ENCODE measurements around the gene GADD45GIP1. TPM values are rescaled to one million over a fixed set of nuclear protein-coding genes. Genes with fewer than 3 reads are reported as not detected.

The GADD45GIP1 gene
- total RNA-seq, 1 donor from 2014 or later = 18.8 TPM

DNA sequence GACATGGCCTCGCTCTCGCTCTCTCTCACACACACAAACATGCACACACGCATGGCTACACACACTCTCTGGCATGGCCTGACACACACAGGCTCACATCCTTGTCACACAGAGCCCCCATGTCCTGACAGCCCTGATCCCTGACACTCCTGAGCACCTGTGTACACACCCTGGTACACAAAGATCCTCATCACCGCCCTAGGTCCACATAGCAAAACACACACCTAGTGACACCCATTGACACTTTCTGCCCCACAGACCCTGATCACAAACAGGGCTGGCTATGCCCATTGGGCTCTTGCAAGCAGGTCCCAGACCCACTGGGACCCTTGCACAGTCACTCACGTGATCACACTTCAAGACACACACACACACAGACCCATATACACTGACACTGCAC is 34.3 kb upstream of the GADD45GIP1 start:
- Mint-ChIP-seq H3K4me1 (peaks cover 7% of the 10 kb centered on the region), H3K36me3 (no peaks in the 10 kb centered on the region), H3K9me3 (no peaks in the 10 kb centered on the region), H3K27ac (no peak overlapping the region), H3K27me3 (ENCODE audit: low read depth) (peaks cover 63% of the 10 kb centered on the region), H3K4me3 (no peak overlapping the region)
- TF ChIP-seq, protein P1, sequence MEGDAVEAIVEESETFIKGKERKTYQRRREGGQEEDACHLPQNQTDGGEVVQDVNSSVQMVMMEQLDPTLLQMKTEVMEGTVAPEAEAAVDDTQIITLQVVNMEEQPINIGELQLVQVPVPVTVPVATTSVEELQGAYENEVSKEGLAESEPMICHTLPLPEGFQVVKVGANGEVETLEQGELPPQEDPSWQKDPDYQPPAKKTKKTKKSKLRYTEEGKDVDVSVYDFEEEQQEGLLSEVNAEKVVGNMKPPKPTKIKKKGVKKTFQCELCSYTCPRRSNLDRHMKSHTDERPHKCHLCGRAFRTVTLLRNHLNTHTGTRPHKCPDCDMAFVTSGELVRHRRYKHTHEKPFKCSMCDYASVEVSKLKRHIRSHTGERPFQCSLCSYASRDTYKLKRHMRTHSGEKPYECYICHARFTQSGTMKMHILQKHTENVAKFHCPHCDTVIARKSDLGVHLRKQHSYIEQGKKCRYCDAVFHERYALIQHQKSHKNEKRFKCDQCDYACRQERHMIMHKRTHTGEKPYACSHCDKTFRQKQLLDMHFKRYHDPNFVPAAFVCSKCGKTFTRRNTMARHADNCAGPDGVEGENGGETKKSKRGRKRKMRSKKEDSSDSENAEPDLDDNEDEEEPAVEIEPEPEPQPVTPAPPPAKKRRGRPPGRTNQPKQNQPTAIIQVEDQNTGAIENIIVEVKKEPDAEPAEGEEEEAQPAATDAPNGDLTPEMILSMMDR (IDR thresholded peaks at IDR 0.05; ENCODE audit: unreplicated experiment) = no peak
- no peak for DNase-seq (ENCODE audit: low spot score in 2 of 2, unreplicated experiment in 2 of 2)

DNA sequence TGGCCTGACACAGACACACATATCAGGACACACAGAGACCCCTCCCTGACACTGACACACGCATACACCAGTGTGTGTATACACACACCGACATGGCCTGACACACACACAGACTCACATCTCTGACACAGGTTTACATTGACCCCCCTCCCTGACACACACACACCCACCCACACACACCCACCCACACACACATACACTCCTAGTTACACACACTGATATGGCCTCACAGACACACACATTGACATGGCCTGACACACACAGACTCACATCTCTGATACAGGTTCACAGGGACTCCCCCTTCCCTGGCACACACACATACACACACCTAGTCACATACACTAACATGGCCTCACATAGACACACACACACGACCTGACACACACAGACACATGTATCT is 33.8 kb upstream of the GADD45GIP1 start:
- TF ChIP-seq, protein P1 (IDR thresholded peaks at IDR 0.05; ENCODE audit: unreplicated experiment) = no peak
- Mint-ChIP-seq H3K27ac (peak overlapping the region; percentile 27), H3K27me3 (ENCODE audit: low read depth) (peaks cover 61% of the 10 kb centered on the region)

DNA sequence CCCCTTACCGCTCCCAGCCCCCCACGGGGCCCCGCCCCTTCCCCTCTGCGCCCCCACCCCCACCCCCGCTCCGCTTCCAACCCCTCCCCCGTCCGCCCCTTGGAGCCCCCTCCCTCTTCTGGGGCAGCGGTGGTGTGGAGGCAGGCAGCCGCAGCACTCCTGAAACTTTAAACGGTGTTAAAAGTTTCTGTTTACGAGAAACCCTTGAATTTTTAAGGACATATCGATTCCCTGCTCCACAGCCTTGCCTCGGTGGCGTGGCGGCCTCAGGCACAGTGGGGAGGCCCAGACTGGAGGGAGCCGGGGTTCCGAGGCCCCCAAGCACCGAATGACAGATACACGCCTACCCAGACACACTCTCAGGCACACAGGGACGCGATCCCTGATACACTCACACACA is 33.4 kb upstream of the GADD45GIP1 start:
- no peaks in the 10 kb centered on the region for H3K36me3 Mint-ChIP-seq
- no peak overlapping the region for H3K4me3 Mint-ChIP-seq
- no peak for DNase-seq (ENCODE audit: low spot score in 2 of 2, unreplicated experiment in 2 of 2)
- H3K27ac Mint-ChIP-seq = peak overlapping the region; percentile 27
- H3K9me3 Mint-ChIP-seq = no peaks in the 10 kb centered on the region
- peaks cover 65% of the 10 kb centered on the region for H3K27me3 Mint-ChIP-seq (ENCODE audit: low read depth)
- H3K4me1 Mint-ChIP-seq = peaks cover 6% of the 10 kb centered on the region
- TF ChIP-seq, protein P1 (IDR thresholded peaks at IDR 0.05; ENCODE audit: unreplicated experiment) = no peak

More for the DNA sequence above, 33.8 kb upstream of the GADD45GIP1 start:
- Mint-ChIP-seq H3K4me3 (no peak overlapping the region), H3K4me1 (peaks cover 6% of the 10 kb centered on the region), H3K9me3 (no peaks in the 10 kb centered on the region), H3K36me3 (no peaks in the 10 kb centered on the region)
- no peak for DNase-seq (ENCODE audit: low spot score in 2 of 2, unreplicated experiment in 2 of 2)

DNA sequence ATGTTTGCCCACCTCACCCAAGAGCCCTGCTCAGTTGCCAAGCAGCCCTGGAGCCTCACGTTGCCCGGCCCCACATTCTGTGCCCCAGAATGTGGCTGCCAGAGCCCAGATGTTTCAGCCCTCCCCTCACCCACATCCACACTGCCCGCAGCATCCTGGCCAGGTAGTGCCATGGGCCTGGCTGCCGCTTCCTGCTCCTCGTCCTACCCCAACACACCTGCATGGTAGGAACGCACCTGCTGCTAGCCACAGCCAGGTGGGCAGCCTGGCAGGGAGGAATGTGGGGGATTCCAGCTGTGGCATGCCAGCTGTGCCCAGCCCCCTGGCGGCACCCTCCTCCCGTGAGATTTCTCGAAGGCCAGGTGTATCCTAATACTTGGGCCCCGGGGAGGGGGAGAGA is 30.8 kb upstream of the GADD45GIP1 start:
- Mint-ChIP-seq H3K9me3 (no peaks in the 10 kb centered on the region), H3K27me3 (ENCODE audit: low read depth) (peaks cover 49% of the 10 kb centered on the region), H3K4me1 (no peaks in the 10 kb centered on the region)

DNA sequence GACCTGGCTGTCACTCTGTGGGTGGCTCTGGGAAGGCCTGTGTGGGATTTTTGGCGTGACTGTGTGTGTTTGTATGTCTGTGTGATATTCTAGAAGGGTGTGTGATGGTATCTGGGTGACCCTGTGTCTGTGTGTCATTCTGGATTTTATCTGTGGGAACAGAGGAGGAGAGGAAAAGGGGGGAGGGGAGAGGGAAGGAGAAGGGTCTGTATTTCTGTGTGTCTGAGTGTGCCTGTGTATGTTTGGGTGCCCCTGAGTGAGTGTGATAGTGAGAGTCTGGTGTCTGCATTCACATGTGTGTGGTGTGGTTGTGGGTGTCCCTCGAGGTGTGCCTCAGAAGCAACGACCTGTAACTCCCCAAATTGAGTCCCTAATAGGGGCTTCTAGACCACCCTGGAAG is 30.2 kb upstream of the GADD45GIP1 start:
- DNase-seq (ENCODE audit: low spot score in 2 of 2, unreplicated experiment in 2 of 2) = no peak
- Mint-ChIP-seq H3K27ac (no peak overlapping the region), H3K4me3 (no peak overlapping the region), H3K4me1 (no peaks in the 10 kb centered on the region), H3K27me3 (ENCODE audit: low read depth) (peaks cover 45% of the 10 kb centered on the region), H3K36me3 (no peaks in the 10 kb centered on the region), H3K9me3 (no peaks in the 10 kb centered on the region)
- TF ChIP-seq, protein P1 (IDR thresholded peaks at IDR 0.05; ENCODE audit: unreplicated experiment) = no peak

More for the DNA sequence above, 30.8 kb upstream of the GADD45GIP1 start:
- TF ChIP-seq, protein P1 (IDR thresholded peaks at IDR 0.05; ENCODE audit: unreplicated experiment) = no peak
- H3K4me3 Mint-ChIP-seq = no peak overlapping the region
- H3K36me3 Mint-ChIP-seq = no peaks in the 10 kb centered on the region
- no peak for DNase-seq (ENCODE audit: low spot score in 2 of 2, unreplicated experiment in 2 of 2)
- no peak overlapping the region for H3K27ac Mint-ChIP-seq

DNA sequence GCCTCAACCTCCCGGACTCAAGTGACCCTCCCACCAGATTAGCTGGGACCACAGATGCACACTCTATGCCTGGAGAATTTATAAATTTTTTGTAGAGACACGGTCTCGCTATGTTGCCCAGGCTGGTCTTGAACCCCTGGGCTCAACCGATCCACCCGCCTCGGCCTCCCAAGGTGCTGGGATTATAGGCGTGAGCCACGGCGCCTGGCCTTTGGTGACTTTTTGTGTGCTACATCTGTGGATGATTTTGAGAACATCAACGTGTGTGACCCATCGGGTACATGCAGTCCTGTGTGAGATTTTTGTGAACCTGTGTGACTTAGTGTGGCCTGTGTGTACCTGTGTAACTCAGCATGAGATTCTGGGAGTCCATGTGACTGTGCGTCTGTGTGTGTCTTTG is 29.7 kb upstream of the GADD45GIP1 start:
- Mint-ChIP-seq H3K27ac (no peak overlapping the region), H3K9me3 (no peaks in the 10 kb centered on the region), H3K4me3 (no peak overlapping the region), H3K36me3 (no peaks in the 10 kb centered on the region), H3K27me3 (ENCODE audit: low read depth) (peaks cover 40% of the 10 kb centered on the region), H3K4me1 (no peaks in the 10 kb centered on the region)
- no peak for DNase-seq (ENCODE audit: low spot score in 2 of 2, unreplicated experiment in 2 of 2)
- TF ChIP-seq, protein P1 (IDR thresholded peaks at IDR 0.05; ENCODE audit: unreplicated experiment) = no peak

All from mesothelial cell of epicardium (in vitro differentiated cells).